ENCODE measurements around the gene NTRK3. TPM values are rescaled to one million over a fixed set of nuclear protein-coding genes. Genes with fewer than 3 reads are reported as not detected.
"Not testable (repeated sequence)": the region's sequence is repeated elsewhere in the genome, so short reads cannot be mapped to it uniquely, and the experiment has no call there.

The NTRK3 gene
- total RNA-seq, 1 donor from 2014 or later = 3.5 TPM

DNA sequence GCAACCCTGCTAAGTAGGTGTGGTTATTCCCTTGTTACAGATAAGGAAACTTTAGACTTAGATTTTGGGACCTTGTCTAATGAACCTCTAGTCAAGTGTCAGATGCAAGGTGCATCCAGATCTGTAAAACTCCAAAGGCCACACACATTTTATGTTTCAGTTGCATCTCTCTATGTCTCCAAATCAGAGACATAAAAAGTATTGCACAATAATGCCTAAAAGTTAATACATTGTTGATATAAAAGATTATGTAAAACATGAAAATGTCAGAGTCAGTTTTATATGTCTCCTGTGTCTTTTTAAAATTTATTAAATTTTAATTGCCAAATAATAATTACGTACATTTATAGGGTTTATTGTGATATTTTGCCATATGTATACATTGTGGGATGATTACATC is 408.5 kb downstream of the NTRK3 start:
- no peak for ATAC-seq
- intact Hi-C loops (cut with DNase I) = no loop called here
- no peaks in the 10 kb centered on the region for H3K36me3 ChIP-seq

DNA sequence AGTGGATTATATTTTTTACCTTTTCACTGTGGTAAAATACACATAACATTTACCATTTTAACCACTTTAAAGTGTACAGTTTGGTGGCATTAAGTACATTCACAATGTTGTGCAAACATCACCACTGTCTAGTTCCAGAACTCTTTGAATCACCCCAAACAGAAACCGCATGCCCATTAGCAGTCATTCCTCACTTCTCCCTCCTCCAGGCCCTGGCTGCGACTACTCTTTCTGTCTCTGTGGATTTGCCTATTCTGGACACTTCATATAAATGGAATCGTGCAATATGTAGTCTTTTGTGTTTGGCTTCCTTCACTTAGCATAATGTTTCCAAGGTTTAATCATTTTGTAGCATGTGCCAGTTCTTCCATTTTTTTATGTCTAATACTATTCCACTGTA is 409.8 kb downstream of the NTRK3 start:
- Histone ChIP-seq H3K4me1 (no peaks in the 10 kb centered on the region), H3K36me3 (no peaks in the 10 kb centered on the region), H3K27me3 (ENCODE audit: low read depth) (no peaks in the 10 kb centered on the region), H3K27ac (no peak overlapping the region), H3K4me3 (no peak overlapping the region), H3K9me3 (no peaks in the 10 kb centered on the region)
- TF ChIP-seq, protein P1, sequence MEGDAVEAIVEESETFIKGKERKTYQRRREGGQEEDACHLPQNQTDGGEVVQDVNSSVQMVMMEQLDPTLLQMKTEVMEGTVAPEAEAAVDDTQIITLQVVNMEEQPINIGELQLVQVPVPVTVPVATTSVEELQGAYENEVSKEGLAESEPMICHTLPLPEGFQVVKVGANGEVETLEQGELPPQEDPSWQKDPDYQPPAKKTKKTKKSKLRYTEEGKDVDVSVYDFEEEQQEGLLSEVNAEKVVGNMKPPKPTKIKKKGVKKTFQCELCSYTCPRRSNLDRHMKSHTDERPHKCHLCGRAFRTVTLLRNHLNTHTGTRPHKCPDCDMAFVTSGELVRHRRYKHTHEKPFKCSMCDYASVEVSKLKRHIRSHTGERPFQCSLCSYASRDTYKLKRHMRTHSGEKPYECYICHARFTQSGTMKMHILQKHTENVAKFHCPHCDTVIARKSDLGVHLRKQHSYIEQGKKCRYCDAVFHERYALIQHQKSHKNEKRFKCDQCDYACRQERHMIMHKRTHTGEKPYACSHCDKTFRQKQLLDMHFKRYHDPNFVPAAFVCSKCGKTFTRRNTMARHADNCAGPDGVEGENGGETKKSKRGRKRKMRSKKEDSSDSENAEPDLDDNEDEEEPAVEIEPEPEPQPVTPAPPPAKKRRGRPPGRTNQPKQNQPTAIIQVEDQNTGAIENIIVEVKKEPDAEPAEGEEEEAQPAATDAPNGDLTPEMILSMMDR (IDR thresholded peaks at IDR 0.05) = no peak
- ATAC-seq (no peak), DNase-seq (no peak)
- intact Hi-C loops (cut with DNase I) = no loop called here

More for the DNA sequence above, 408.5 kb downstream of the NTRK3 start:
- TF ChIP-seq, protein P1 (IDR thresholded peaks at IDR 0.05) = no peak
- Histone ChIP-seq H3K27me3 (ENCODE audit: low read depth) (no peaks in the 10 kb centered on the region), H3K27ac (no peak overlapping the region), H3K4me1 (no peaks in the 10 kb centered on the region), H3K4me3 (no peak overlapping the region), H3K9me3 (no peaks in the 10 kb centered on the region)
- no peak for DNase-seq

DNA sequence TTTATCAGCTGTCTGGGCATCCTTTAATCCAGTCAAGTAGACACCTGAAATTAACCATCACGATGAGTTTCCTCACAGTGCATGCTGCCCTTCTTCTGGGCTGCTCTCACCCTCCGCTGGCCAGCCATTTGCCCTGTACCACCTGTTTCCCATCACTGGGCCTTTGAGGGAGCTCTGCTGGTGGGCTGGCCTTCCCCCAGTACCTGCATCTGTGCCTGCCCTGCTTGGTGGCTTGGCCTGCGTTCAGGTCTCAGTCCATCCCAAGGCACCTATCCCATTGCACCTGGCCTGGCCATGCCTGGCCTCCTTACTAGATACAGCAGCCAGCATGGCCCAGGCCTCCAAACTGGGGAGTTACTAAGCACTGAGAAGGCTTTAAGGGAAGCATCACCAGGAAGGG is 413.2 kb downstream of the NTRK3 start:
- Histone ChIP-seq H3K36me3 (no peaks in the 10 kb centered on the region), H3K4me1 (no peaks in the 10 kb centered on the region), H3K27ac (no peak overlapping the region), H3K4me3 (no peak overlapping the region), H3K9me3 (no peaks in the 10 kb centered on the region), H3K27me3 (ENCODE audit: low read depth) (no peaks in the 10 kb centered on the region)
- ATAC-seq (no peak), DNase-seq (no peak)
- TF ChIP-seq, protein P1 (IDR thresholded peaks at IDR 0.05) = no peak
- intact Hi-C loops (cut with DNase I) = no loop called here

DNA sequence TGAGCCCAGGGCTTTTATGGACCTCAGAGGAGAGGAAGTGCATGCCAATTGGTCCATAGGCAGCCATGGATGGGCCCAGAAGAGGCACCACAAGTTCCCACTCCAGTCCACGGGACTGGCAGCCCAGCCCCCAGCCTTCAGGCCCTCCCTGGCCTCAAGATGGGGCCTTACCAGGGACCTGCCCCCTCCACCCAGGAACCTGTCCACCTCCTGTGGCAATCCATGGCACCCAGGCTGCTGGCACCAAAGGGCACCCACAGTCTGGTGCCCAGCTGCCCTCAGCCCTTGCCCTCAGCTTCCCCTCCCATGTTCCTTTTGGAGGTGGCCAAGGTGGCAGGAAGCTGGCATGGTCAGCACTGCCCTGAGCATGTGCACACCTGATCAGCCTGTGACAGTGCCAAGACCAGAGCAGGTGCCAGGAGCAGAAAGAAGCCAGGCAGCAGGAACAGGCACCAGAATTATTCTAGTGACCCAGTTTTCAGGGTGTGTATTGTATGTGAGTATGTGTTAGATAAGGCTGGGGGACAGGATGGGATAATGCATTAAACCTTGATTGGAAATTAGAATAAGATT is 415.0 kb downstream of the NTRK3 start:
- no peak overlapping the region for H3K4me3 ChIP-seq
- H3K27ac ChIP-seq = no peak overlapping the region
- ATAC-seq = no peak
- TF ChIP-seq, protein P1 (IDR thresholded peaks at IDR 0.05) = no peak
- H3K36me3 ChIP-seq = no peaks in the 10 kb centered on the region
- no peak for DNase-seq
- H3K27me3 ChIP-seq (ENCODE audit: low read depth) = no peaks in the 10 kb centered on the region
- no peaks in the 10 kb centered on the region for H3K9me3 ChIP-seq
- intact Hi-C loops (cut with DNase I) = no loop called here
- H3K4me1 ChIP-seq = no peaks in the 10 kb centered on the region

DNA sequence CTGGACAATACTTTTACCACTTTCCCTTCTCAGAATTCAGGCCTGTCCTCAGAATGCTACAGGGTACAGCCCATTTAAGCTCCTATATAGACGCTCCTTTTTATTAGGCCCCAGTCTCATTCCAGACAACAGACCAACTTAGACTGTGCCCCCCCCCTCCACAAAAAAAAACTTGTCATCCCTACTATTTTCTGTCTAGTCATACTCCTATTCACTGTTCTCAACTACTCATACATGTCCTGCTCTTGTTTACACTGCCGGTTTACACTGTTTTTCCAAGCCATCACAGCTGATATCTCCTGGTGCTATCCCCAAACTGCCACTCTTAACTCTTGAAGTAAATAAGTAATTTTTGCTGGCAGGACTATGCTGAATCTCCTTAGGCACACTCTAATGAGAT is 420.7 kb downstream of the NTRK3 start:
- H3K9me3 ChIP-seq; H3K4me3 ChIP-seq; H3K27me3 ChIP-seq (ENCODE audit: low read depth); H3K4me1 ChIP-seq; H3K27ac ChIP-seq; intact Hi-C loops (cut with DNase I); ATAC-seq; H3K36me3 ChIP-seq; DNase-seq: not testable (repeated sequence)

DNA sequence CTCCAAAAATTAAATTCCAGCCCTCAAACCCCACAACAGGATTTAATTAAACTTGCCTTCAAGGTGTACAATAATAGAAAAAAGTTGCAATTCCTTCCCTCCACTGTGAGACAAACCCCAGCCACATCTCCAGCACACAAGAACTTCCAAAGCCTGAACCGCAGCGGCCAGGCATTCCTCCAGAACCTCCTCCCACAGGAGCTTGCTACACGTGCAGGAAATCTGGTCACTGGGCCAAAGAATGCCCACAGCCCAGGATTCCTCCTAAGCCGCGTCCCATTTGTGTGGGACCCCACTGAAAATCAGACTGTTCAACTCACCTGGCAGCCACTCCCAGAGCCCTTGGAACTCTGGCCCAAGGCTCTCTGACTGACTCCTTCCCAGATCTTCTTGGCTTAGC is 423.2 kb downstream of the NTRK3 start:
- intact Hi-C loops (cut with DNase I); DNase-seq; H3K27me3 ChIP-seq (ENCODE audit: low read depth); H3K27ac ChIP-seq; ATAC-seq; H3K36me3 ChIP-seq; H3K4me1 ChIP-seq; H3K4me3 ChIP-seq; H3K9me3 ChIP-seq: not testable (repeated sequence)

Measured in lower lobe of right lung (tissue), 2 donors.